Ishikawa (cell line): ENCODE data around the gene SLC1A2.

Experiments used
- EP300 ChIP-seq: IDR thresholded peaks from 2 replicates; pipeline ENCODE4 v1.6.1; 2012; ENCODE audit warnings: borderline replicate concordance
- MAX ChIP-seq: IDR thresholded peaks from 2 replicates; pipeline ENCODE4 v1.6.1; 2012
- RAD21 ChIP-seq: IDR thresholded peaks from 2 replicates; pipeline ENCODE4 v1.6.1; 2012; ENCODE audit warnings: low read depth
- TAF1 ChIP-seq: IDR thresholded peaks from 2 replicates; pipeline ENCODE4 v1.6.1; 2012; ENCODE audit warnings: low read depth, mild to moderate bottlenecking
- TEAD4 ChIP-seq: IDR thresholded peaks from 2 replicates; pipeline ENCODE4 v1.6.1; 2012
- USF1 ChIP-seq: IDR thresholded peaks from 2 replicates; pipeline ENCODE4 v1.6.1; 2012

- TF ChIP-seq TAF1, result no peak
- TF ChIP-seq USF1, result no peak
- TF ChIP-seq TEAD4, result no peak
- no peak for TF ChIP-seq EP300
- TF ChIP-seq RAD21, result no peak
- TF ChIP-seq MAX, result no peak
These were observed 5.0 kb upstream of the SLC1A2 start for GRCh38 chr11:35424157-35424940.
